Dendritic cell treated with granulocyte-macrophage colony-stimulating factor and Interleukin-4, amounts not matched to agents 40 ng/mL and 50 ng/mL, for 4 days (primary cell): ENCODE data around the gene PAIP2.
"Not testable (repeated sequence)": the region's sequence is repeated elsewhere in the genome, so short reads cannot be mapped to it uniquely, and the experiment has no call there.

ENCODE experiments used
- H3K27ac Mint-ChIP-seq: one replicate; pipeline ENCODE4 v1.8.0; 2022; ENCODE audit warnings: mild to moderate bottlenecking, mixed read lengths
- H3K27me3 Mint-ChIP-seq: one replicate; pipeline ENCODE4 v1.8.0; 2022; ENCODE audit warnings: mild to moderate bottlenecking, mixed read lengths
- H3K36me3 Mint-ChIP-seq: one replicate; pipeline ENCODE4 v1.8.0; 2022; ENCODE audit warnings: low read depth, mixed read lengths
- H3K4me1 Mint-ChIP-seq: one replicate; pipeline ENCODE4 v1.8.0; 2022; ENCODE audit warnings: low read depth, mixed read lengths
- H3K4me3 Mint-ChIP-seq: one replicate; pipeline ENCODE4 v1.8.0; 2022; ENCODE audit warnings: mild to moderate bottlenecking, moderate library complexity, mixed read lengths
- H3K9me3 Mint-ChIP-seq: one replicate; pipeline ENCODE4 v1.8.0; 2022; ENCODE audit warnings: mixed read lengths
- intact Hi-C: fragments of 100-400 bp; cut with micrococcal nuclease; formaldehyde crosslinking; loops from one replicate; pipeline ENCODE4 v1.15.0; 2022

The PAIP2 gene

GRCh38 chr5:139304391-139305324, 37.0 kb upstream of the PAIP2 start:
- Mint-ChIP-seq H3K36me3 (peaks cover 24% of the 10 kb centered on the region), H3K27me3 (no peaks in the 10 kb centered on the region), H3K27ac (no peak overlapping the region), H3K4me3 (no peak overlapping the region), H3K4me1 (peaks cover 70% of the 10 kb centered on the region), H3K9me3 (no peaks in the 10 kb centered on the region)
- intact Hi-C loops: no loop called here

- intact Hi-C loops: no loop called here
- Mint-ChIP-seq H3K27ac (no peak overlapping the region), H3K9me3 (no peaks in the 10 kb centered on the region), H3K27me3 (no peaks in the 10 kb centered on the region), H3K4me3 (no peak overlapping the region), H3K36me3 (peaks cover 30% of the 10 kb centered on the region), H3K4me1 (peaks cover 62% of the 10 kb centered on the region)
Observed at GRCh38 chr5:139306197-139306596, 35.5 kb upstream of the PAIP2 start.

- H3K4me3 Mint-ChIP-seq: no peak overlapping the region
- no peaks in the 10 kb centered on the region for H3K27me3 Mint-ChIP-seq
- intact Hi-C loops: no loop called here
- H3K27ac Mint-ChIP-seq: no peak overlapping the region
- peaks cover 55% of the 10 kb centered on the region for H3K4me1 Mint-ChIP-seq
- H3K9me3 Mint-ChIP-seq: no peaks in the 10 kb centered on the region
- H3K36me3 Mint-ChIP-seq: peaks cover 27% of the 10 kb centered on the region
Observed at GRCh38 chr5:139306628-139307379, 34.9 kb upstream of the PAIP2 start.

- Mint-ChIP-seq H3K4me3 (no peak overlapping the region), H3K4me1 (peaks cover 46% of the 10 kb centered on the region)
Observed at GRCh38 chr5:139308797-139309196, 32.9 kb upstream of the PAIP2 start.

GRCh38 chr5:139310715-139311186, 30.9 kb upstream of the PAIP2 start:
- H3K27ac Mint-ChIP-seq, H3K9me3 Mint-ChIP-seq, H3K27me3 Mint-ChIP-seq, H3K4me3 Mint-ChIP-seq, intact Hi-C loops: not testable (repeated sequence)
- Mint-ChIP-seq H3K36me3 (peaks cover 30% of the 10 kb centered on the region), H3K4me1 (peaks cover 36% of the 10 kb centered on the region)

More at GRCh38 chr5:139308797-139309196, 32.9 kb upstream of the PAIP2 start:
- no peaks in the 10 kb centered on the region for H3K27me3 Mint-ChIP-seq
- peaks cover 23% of the 10 kb centered on the region for H3K36me3 Mint-ChIP-seq
- no peaks in the 10 kb centered on the region for H3K9me3 Mint-ChIP-seq
- intact Hi-C loops: no loop called here
- H3K27ac Mint-ChIP-seq: peak overlapping the region; percentile 8

- Mint-ChIP-seq H3K27me3 (no peaks in the 10 kb centered on the region), H3K4me1 (peaks cover 26% of the 10 kb centered on the region), H3K4me3 (no peak overlapping the region), H3K36me3 (peaks cover 42% of the 10 kb centered on the region), H3K27ac (no peak overlapping the region), H3K9me3 (no peaks in the 10 kb centered on the region)
- intact Hi-C loops: no loop called here
Observed at GRCh38 chr5:139312075-139312474, 29.6 kb upstream of the PAIP2 start.

- H3K27ac Mint-ChIP-seq: no peak overlapping the region
- no peaks in the 10 kb centered on the region for H3K27me3 Mint-ChIP-seq
- intact Hi-C loops: no loop called here
- H3K4me1 Mint-ChIP-seq: peaks cover 6% of the 10 kb centered on the region
- H3K9me3 Mint-ChIP-seq: no peaks in the 10 kb centered on the region
- H3K4me3 Mint-ChIP-seq: no peak overlapping the region
- peaks cover 47% of the 10 kb centered on the region for H3K36me3 Mint-ChIP-seq
Observed at GRCh38 chr5:139314276-139314675, 27.4 kb upstream of the PAIP2 start.

GRCh38 chr5:139315056-139315615, 26.5 kb upstream of the PAIP2 start:
- peaks cover 5% of the 10 kb centered on the region for H3K4me1 Mint-ChIP-seq
- H3K9me3 Mint-ChIP-seq: no peaks in the 10 kb centered on the region
- no peak overlapping the region for H3K27ac Mint-ChIP-seq
- intact Hi-C loops: no loop called here
- H3K36me3 Mint-ChIP-seq: peaks cover 55% of the 10 kb centered on the region
- no peak overlapping the region for H3K4me3 Mint-ChIP-seq
- H3K27me3 Mint-ChIP-seq: no peaks in the 10 kb centered on the region

GRCh38 chr5:139335811-139336210, 5.8 kb upstream of the PAIP2 start:
- intact Hi-C loops: no loop called here
- Mint-ChIP-seq H3K27me3 (no peaks in the 10 kb centered on the region), H3K4me3 (no peak overlapping the region), H3K4me1 (peaks cover 1% of the 10 kb centered on the region), H3K27ac (no peak overlapping the region), H3K9me3 (no peaks in the 10 kb centered on the region), H3K36me3 (peaks cover 31% of the 10 kb centered on the region)

- H3K27me3 Mint-ChIP-seq: no peaks in the 10 kb centered on the region
- no peaks in the 10 kb centered on the region for H3K9me3 Mint-ChIP-seq
- intact Hi-C loops: loop anchor here (2.0 to 5.0 kb wide), 2 partner anchors 45 to 52 kb away; no protein-coding TSS in a partner anchor
- H3K4me3 Mint-ChIP-seq: no peak overlapping the region
- no peak overlapping the region for H3K27ac Mint-ChIP-seq
- peaks cover 18% of the 10 kb centered on the region for H3K36me3 Mint-ChIP-seq
- H3K4me1 Mint-ChIP-seq: peaks cover 34% of the 10 kb centered on the region
Observed at GRCh38 chr5:139340051-139340450, 1.6 kb upstream of the PAIP2 start.

GRCh38 chr5:139341187-139341688, 416 bp upstream of the PAIP2 start:
- Mint-ChIP-seq H3K36me3 (peaks cover 27% of the 10 kb centered on the region), H3K4me3 (peak overlapping the region; percentile 97), H3K27me3 (no peaks in the 10 kb centered on the region), H3K9me3 (no peaks in the 10 kb centered on the region), H3K27ac (peak overlapping the region; percentile 96), H3K4me1 (peaks cover 43% of the 10 kb centered on the region)
- intact Hi-C loops: loop anchor here (2.0 to 5.0 kb wide), 2 partner anchors 46 to 51 kb away; no protein-coding TSS in a partner anchor

GRCh38 chr5:139342423-139342723, 719 bp downstream of the PAIP2 start:
- Mint-ChIP-seq H3K27me3 (no peaks in the 10 kb centered on the region), H3K27ac (peak overlapping the region; percentile 96), H3K36me3 (peaks cover 39% of the 10 kb centered on the region), H3K9me3 (no peaks in the 10 kb centered on the region), H3K4me3 (peak overlapping the region; percentile 97), H3K4me1 (peaks cover 53% of the 10 kb centered on the region)
- intact Hi-C loops: loop anchor here (5.0 kb wide), 1 partner anchor 50 kb away; no protein-coding TSS in a partner anchor

GRCh38 chr5:139343476-139343875, 1.8 kb downstream of the PAIP2 start:
- peak overlapping the region; percentile 6 for H3K4me3 Mint-ChIP-seq
- peaks cover 50% of the 10 kb centered on the region for H3K36me3 Mint-ChIP-seq
- peaks cover 54% of the 10 kb centered on the region for H3K4me1 Mint-ChIP-seq
- H3K9me3 Mint-ChIP-seq: no peaks in the 10 kb centered on the region
- H3K27ac Mint-ChIP-seq: no peak overlapping the region
- H3K27me3 Mint-ChIP-seq: no peaks in the 10 kb centered on the region
- intact Hi-C loops: loop anchor here (5.0 kb wide), 1 partner anchor 49 kb away; no protein-coding TSS in a partner anchor
